BLaER1 treated with 17β-estradiol and CSF1 and Interleukin-3, amounts not matched to agents 10 nM and 100 nM (cell line): ENCODE measurements around the gene KRTAP5-2.
A peak's percentile ranks its signal among the peaks of the same experiment; 100 is the strongest.
"Not testable (repeated sequence)": the region's sequence is repeated elsewhere in the genome, so short reads cannot be mapped to it uniquely, and the experiment has no call there.

Experiments used
- H3K27ac ChIP-seq, 11 experiments: shearing (Covaris generic); formaldehyde crosslinking; 2 replicates each; pipeline ENCODE4 v1.8.1; 2022
- H3K27me3 ChIP-seq, 11 experiments: shearing (Covaris generic); formaldehyde crosslinking; 2 replicates each; pipeline ENCODE4 v1.8.1; 2022
- H3K36me3 ChIP-seq, 11 experiments: shearing (Covaris generic); formaldehyde crosslinking; 2 replicates each; pipeline ENCODE4 v1.8.1; 2022
- H3K4me1 ChIP-seq, 10 experiments: shearing (Covaris generic); formaldehyde crosslinking; 2 replicates each; pipeline ENCODE4 v1.8.1; 2022
- H3K4me2 ChIP-seq, 11 experiments: shearing (Covaris generic); formaldehyde crosslinking; 2 replicates each; pipeline ENCODE4 v1.8.1; 2022
- H3K4me3 ChIP-seq, 10 experiments: shearing (Covaris generic); formaldehyde crosslinking; 2 replicates each; pipeline ENCODE4 v1.8.1; 2022
- H3K9ac ChIP-seq, 11 experiments: shearing (Covaris generic); formaldehyde crosslinking; 2 replicates each; pipeline ENCODE4 v1.8.1; 2022
- H3K9me3 ChIP-seq, 11 experiments: shearing (Covaris generic); formaldehyde crosslinking; replicated peaks in 1 of 11; 2 replicates each; pipeline ENCODE4 v1.8.1; 2022
- H4K20me1 ChIP-seq, 11 experiments: shearing (Covaris generic); formaldehyde crosslinking; 2 replicates each; pipeline ENCODE4 v1.8.1; 2022
- Cebpa-rat ChIP-seq, 11 experiments: shearing (Covaris generic); IDR thresholded peaks; 2 replicates each; pipeline ENCODE4 v1.8.1; 2022

KRTAP5-2 gene

GRCh38 chr11:1589191-1589963 lies 8.7 kb downstream of the KRTAP5-2 start:
- H4K20me1 ChIP-seq, H3K36me3 ChIP-seq, H3K27me3 ChIP-seq: not testable (repeated sequence)
- peak; percentile 87 to 99 (median 99) for TF ChIP-seq Cebpa-rat (IDR thresholded peaks at IDR 0.05)
- H3K4me2 ChIP-seq, result peak overlapping the region; percentile 78 to 94 (median 85)
- H3K27ac ChIP-seq, result peak overlapping the region; percentile 77 to 99 (median 96)
- peak overlapping the region in 6 of 10 experiments; percentile 27 to 60 (median 40); a peak in 11 of 20 replicates for H3K4me3 ChIP-seq
- peaks cover 57 to 68% (median 63%) of the 10 kb centered on the region in 10 experiments for H3K4me1 ChIP-seq
- peak overlapping the region; percentile 74 to 86 (median 81); a peak in 21 of 22 replicates for H3K9ac ChIP-seq
- H3K9me3 ChIP-seq, result peaks cover 0 to 37% (median 21%) of the 10 kb centered on the region in 11 experiments; a peak in 17 of 22 replicates

DNA sequence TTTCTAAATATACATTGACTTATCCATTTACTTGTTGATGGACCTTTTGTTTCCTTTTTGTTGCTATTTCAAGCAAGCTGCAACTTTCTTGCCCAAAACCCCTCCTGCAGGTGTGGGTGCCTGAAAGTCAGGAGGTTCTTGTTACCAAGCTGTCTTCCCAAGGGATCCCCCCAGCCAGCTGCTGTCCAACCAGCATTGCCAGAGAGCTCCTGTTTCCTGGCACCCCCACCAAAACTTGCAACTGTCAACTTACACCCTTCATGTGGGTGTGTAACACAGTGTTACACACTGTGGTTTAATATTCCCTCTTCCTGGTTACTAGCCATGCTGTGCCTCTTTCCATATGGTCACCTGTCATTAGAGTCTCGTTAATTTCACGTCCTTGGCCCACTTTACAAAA lies 11.4 kb downstream of the KRTAP5-2 start:
- Histone ChIP-seq H3K4me2 (peak overlapping the region; percentile 78 to 94 (median 85)), H3K4me1 (peaks cover 68 to 78% (median 72%) of the 10 kb centered on the region in 10 experiments), H4K20me1 (no peaks in the 10 kb centered on the region), H3K9me3 (peaks cover 5 to 46% (median 29%) of the 10 kb centered on the region in 11 experiments; a peak in 21 of 22 replicates), H3K27ac (peak overlapping the region in 10 of 11 experiments; percentile 91 to 99 (median 96); a peak in 20 of 22 replicates), H3K9ac (peak overlapping the region in 9 of 11 experiments; percentile 74 to 86 (median 81); a peak in 15 of 22 replicates), H3K36me3 (peaks cover 0 to 6% (median 0%) of the 10 kb centered on the region in 11 experiments; a peak in 3 of 22 replicates), H3K4me3 (peak overlapping the region in 3 of 10 experiments; percentile 5 to 19 (median 12); a peak in 1 of 20 replicates), H3K27me3 (peaks cover 0 to 27% (median 21%) of the 10 kb centered on the region in 11 experiments; a peak in 18 of 22 replicates)
- TF ChIP-seq Cebpa-rat (IDR thresholded peaks at IDR 0.05), result peak in 4 of 11 experiments; percentile 67 to 94 (median 84); a peak in 8 of 22 replicates

- not testable (repeated sequence) for H4K20me1 ChIP-seq, H3K36me3 ChIP-seq
- H3K4me2 ChIP-seq, result peak within 1 kb of the TSS; percentile 78 to 94 (median 85)
- peaks cover 59 to 66% (median 63%) of the 10 kb centered on the region in 10 experiments for H3K4me1 ChIP-seq
- peaks cover 11 to 51% (median 35%) of the 10 kb centered on the region in 11 experiments; a peak in 21 of 22 replicates for H3K9me3 ChIP-seq
- H3K4me3 ChIP-seq, result peak within 1 kb of the TSS in 5 of 10 experiments; percentile 0 to 51 (median 38); a peak in 7 of 20 replicates
- peaks cover 0 to 35% (median 26%) of the 10 kb centered on the region in 11 experiments; a peak in 18 of 22 replicates for H3K27me3 ChIP-seq
- peak within 1 kb of the TSS in 10 of 11 experiments; percentile 64 to 99 (median 96); a peak in 20 of 22 replicates for H3K27ac ChIP-seq
- H3K9ac ChIP-seq, result peak within 1 kb of the TSS in 10 of 11 experiments; percentile 54 to 86 (median 70); a peak in 16 of 22 replicates
Observed at GRCh38 chr11:1584661-1585370, 13.3 kb downstream of the KRTAP5-2 start, which contains the start of gene KRTAP5-1. KRTAP5-1 (minus strand) TSS chr11:1585283; CDS start chr11:1585249, 34 bp downstream.

- not testable (repeated sequence) for H4K20me1 ChIP-seq, H3K4me2 ChIP-seq, H3K36me3 ChIP-seq, H3K4me3 ChIP-seq, H3K27ac ChIP-seq, H3K9ac ChIP-seq
- Histone ChIP-seq H3K27me3 (peaks cover 0 to 49% (median 41%) of the 10 kb centered on the region in 11 experiments; a peak in 18 of 22 replicates), H3K9me3 (peaks cover 27 to 55% (median 47%) of the 10 kb centered on the region in 11 experiments), H3K4me1 (peaks cover 44 to 55% (median 46%) of the 10 kb centered on the region in 10 experiments)
Observed at GRCh38 chr11:1582909-1583308, 15.2 kb downstream of the KRTAP5-2 start.

DNA sequence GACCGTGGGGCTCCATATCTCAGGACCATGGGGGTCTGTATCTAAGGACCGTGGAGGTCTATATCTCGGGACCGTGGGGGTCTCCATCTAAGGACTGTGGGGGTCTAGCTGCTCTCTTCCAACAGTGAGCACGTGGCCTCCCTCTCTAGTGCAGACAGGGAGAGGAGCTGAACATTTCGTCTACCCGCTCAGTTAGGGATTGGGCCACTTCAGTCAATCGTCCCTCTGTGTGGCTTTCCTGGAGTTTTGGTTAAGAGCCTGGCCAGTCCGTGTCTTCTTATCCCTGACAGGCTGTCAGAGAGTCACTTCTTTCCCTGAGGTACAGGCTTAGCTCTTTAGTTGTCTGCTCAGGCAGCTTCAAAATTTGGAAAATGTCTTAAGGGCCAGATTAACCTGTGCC lies 16.1 kb downstream of the KRTAP5-2 start:
- H3K36me3 ChIP-seq, result no peaks in the 10 kb centered on the region; a peak in 2 of 22 replicates
- H3K4me1 ChIP-seq, result peaks cover 34 to 46% (median 36%) of the 10 kb centered on the region in 10 experiments
- TF ChIP-seq Cebpa-rat (IDR thresholded peaks at IDR 0.05), result no peak
- no peak overlapping the region for H3K9ac ChIP-seq
- H3K27me3 ChIP-seq, result peaks cover 0 to 50% (median 45%) of the 10 kb centered on the region in 11 experiments; a peak in 18 of 22 replicates
- H3K4me2 ChIP-seq, result no peak overlapping the region
- 0 out of 20 replicates have a peak overlapping the region, but pooled peaks of 1 of the 10 experiments have one; percentile 14 for H3K4me3 ChIP-seq
- H3K27ac ChIP-seq, result no peak overlapping the region
- H3K9me3 ChIP-seq, result peaks cover 31 to 55% (median 51%) of the 10 kb centered on the region in 11 experiments
- H4K20me1 ChIP-seq, result no peaks in the 10 kb centered on the region

- Histone ChIP-seq H3K27ac (no peak overlapping the region), H4K20me1 (peaks cover 0 to 15% (median 14%) of the 10 kb centered on the region in 11 experiments; a peak in 14 of 22 replicates), H3K27me3 (peaks cover 33 to 82% (median 75%) of the 10 kb centered on the region in 11 experiments), H3K9me3 (peaks cover 27 to 45% (median 43%) of the 10 kb centered on the region in 11 experiments), H3K4me3 (no peak overlapping the region), H3K4me2 (no peak overlapping the region; a peak in 1 of 22 replicates), H3K36me3 (no peaks in the 10 kb centered on the region; a peak in 2 of 22 replicates), H3K4me1 (peaks cover 14 to 33% (median 22%) of the 10 kb centered on the region in 10 experiments; a peak in 19 of 20 replicates), H3K9ac (no peak overlapping the region)
- TF ChIP-seq Cebpa-rat (IDR thresholded peaks at IDR 0.05), result no peak
Observed at GRCh38 chr11:1576825-1577224, 21.3 kb downstream of the KRTAP5-2 start.

GRCh38 chr11:1575756-1576155 lies 22.3 kb downstream of the KRTAP5-2 start:
- H3K27ac ChIP-seq, H3K4me3 ChIP-seq, H3K9ac ChIP-seq, H3K36me3 ChIP-seq, H3K4me2 ChIP-seq: not testable (repeated sequence)
- Histone ChIP-seq H3K27me3 (peaks cover 41 to 88% (median 80%) of the 10 kb centered on the region in 11 experiments), H4K20me1 (peaks cover 0 to 23% (median 15%) of the 10 kb centered on the region in 11 experiments; a peak in 16 of 22 replicates), H3K4me1 (peaks cover 21 to 41% (median 31%) of the 10 kb centered on the region in 10 experiments; a peak in 19 of 20 replicates), H3K9me3 (peaks cover 20 to 34% (median 33%) of the 10 kb centered on the region in 11 experiments)

GRCh38 chr11:1574933-1575242 lies 23.2 kb downstream of the KRTAP5-2 start:
- Histone ChIP-seq H3K27ac (no peak overlapping the region), H3K9ac (peak overlapping the region in 6 of 11 experiments; percentile 26 to 96 (median 69); a peak in 6 of 22 replicates), H3K4me3 (peak overlapping the region in 6 of 10 experiments; percentile 62 to 75 (median 70); a peak in 8 of 20 replicates), H3K9me3 (peaks cover 15 to 25% (median 24%) of the 10 kb centered on the region in 11 experiments), H3K27me3 (peaks cover 49 to 93% (median 86%) of the 10 kb centered on the region in 11 experiments), H3K4me2 (peak overlapping the region; percentile 93 to 98 (median 96)), H3K36me3 (no peaks in the 10 kb centered on the region; a peak in 2 of 22 replicates), H4K20me1 (peaks cover 0 to 32% (median 24%) of the 10 kb centered on the region in 11 experiments; a peak in 20 of 22 replicates), H3K4me1 (peaks cover 27 to 48% (median 37%) of the 10 kb centered on the region in 10 experiments; a peak in 19 of 20 replicates)
- no peak for TF ChIP-seq Cebpa-rat (IDR thresholded peaks at IDR 0.05)
